Colonic mucosa (tissue), 4 donors: ENCODE data around the gene SNX14. TPM values are rescaled to one million over a fixed set of nuclear protein-coding genes. Genes with fewer than 3 reads are reported as not detected.

ENCODE experiments used
- DNase-seq: peaks from one replicate; pipeline ENCODE4 v3.0.0-alpha.2; 2020
- H3K27ac ChIP-seq: fragments of 200-600 bp; one replicate; pipeline ENCODE4 v1.8.0; 2021
- H3K27me3 ChIP-seq: fragments of 200-600 bp; one replicate; pipeline ENCODE4 v1.8.0; 2021
- H3K36me3 ChIP-seq: fragments of 200-600 bp; one replicate; pipeline ENCODE4 v1.8.0; 2021
- H3K4me1 ChIP-seq: fragments of 200-600 bp; one replicate; pipeline ENCODE4 v1.8.0; 2021; ENCODE audit warnings: mild to moderate bottlenecking
- H3K4me3 ChIP-seq: fragments of 200-600 bp; one replicate; pipeline ENCODE4 v1.8.0; 2021
- H3K9ac ChIP-seq, 2 donors: one replicate each; pipeline ENCODE4 v1.7.0; 2013; ENCODE audit warnings: control low read depth in 2 of 2, low read depth in 2 of 2, low read length in 2 of 2
- H3K9me3 ChIP-seq: fragments of 200-600 bp; one replicate; pipeline ENCODE4 v1.8.0; 2021
- intact Hi-C: fragments of 100-400 bp; cut with DNase I; formaldehyde crosslinking; loops from one replicate; pipeline ENCODE4 v1.14.1; 2022
- total RNA-seq, 2 donors: library from RNA; stranded (reverse); fragmentation: NEBNext Ultra II Directional in 1 of 2; extraction: Animal tissue kit (Norgen Biotek cat#: 25700) in 1 of 2; gene quantifications; one replicate each; pipeline ENCODE4 v1.2.1, GENCODE V29; 2021
- TF ChIP-seq, protein P1 (sequence below): fragments of 200-600 bp; IDR thresholded peaks from one replicate; pipeline ENCODE4 v1.8.0; 2022; ENCODE audit warnings: antibody characterized with exemption, mild to moderate bottlenecking
- donor health status: healthy.
- donor health status: DM: no; HTN: no; CAD: no.
- donor health status: DM: no; HTN: no; CAD: no.

SNX14 gene, protein sequence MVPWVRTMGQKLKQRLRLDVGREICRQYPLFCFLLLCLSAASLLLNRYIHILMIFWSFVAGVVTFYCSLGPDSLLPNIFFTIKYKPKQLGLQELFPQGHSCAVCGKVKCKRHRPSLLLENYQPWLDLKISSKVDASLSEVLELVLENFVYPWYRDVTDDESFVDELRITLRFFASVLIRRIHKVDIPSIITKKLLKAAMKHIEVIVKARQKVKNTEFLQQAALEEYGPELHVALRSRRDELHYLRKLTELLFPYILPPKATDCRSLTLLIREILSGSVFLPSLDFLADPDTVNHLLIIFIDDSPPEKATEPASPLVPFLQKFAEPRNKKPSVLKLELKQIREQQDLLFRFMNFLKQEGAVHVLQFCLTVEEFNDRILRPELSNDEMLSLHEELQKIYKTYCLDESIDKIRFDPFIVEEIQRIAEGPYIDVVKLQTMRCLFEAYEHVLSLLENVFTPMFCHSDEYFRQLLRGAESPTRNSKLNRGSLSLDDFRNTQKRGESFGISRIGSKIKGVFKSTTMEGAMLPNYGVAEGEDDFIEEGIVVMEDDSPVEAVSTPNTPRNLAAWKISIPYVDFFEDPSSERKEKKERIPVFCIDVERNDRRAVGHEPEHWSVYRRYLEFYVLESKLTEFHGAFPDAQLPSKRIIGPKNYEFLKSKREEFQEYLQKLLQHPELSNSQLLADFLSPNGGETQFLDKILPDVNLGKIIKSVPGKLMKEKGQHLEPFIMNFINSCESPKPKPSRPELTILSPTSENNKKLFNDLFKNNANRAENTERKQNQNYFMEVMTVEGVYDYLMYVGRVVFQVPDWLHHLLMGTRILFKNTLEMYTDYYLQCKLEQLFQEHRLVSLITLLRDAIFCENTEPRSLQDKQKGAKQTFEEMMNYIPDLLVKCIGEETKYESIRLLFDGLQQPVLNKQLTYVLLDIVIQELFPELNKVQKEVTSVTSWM
- 10 to 100 TPM; 52.5 to 80.6 TPM for total RNA-seq

DNA sequence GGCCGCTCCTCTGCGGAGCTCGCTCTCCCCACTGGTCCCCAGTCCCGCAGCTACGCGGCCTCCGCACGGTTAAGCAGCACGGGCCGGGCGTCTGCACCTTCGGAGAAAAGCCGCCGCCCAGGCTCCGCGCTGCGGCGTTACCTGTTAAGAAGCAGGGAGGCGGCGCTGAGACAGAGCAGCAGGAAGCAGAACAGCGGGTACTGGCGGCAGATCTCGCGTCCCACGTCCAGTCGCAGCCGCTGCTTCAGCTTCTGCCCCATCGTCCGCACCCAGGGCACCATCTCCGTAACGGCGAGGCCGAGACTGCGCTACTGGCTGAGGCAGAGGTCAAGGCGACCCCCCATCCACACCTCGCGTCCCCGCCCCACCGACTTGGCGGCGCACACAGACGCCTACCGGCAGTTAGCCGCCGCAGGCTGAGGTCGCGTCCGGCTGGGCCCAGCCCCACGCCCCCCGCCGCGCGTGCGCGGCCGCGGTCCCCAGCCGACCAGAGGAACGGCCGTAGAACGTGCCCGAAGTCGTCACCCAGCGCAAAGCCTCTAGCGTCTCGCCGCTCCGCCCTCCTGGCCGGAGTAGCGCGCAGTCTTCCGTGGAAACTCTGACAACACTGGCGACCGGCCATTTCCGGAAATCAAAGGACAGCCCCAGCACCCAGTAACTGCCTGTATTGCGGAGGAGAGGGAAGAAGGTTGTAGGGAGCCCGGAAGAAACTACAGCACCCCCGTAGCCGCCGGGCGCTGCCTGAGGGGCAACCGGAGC, at the start of gene SNX14:
TSS of gene SNX14 (minus strand) at position 421 of the 759 bp plus-strand sequence. CDS start at position 281, 140 bp downstream.
- peak; percentile 97 for DNase-seq
- TF ChIP-seq, protein P1, sequence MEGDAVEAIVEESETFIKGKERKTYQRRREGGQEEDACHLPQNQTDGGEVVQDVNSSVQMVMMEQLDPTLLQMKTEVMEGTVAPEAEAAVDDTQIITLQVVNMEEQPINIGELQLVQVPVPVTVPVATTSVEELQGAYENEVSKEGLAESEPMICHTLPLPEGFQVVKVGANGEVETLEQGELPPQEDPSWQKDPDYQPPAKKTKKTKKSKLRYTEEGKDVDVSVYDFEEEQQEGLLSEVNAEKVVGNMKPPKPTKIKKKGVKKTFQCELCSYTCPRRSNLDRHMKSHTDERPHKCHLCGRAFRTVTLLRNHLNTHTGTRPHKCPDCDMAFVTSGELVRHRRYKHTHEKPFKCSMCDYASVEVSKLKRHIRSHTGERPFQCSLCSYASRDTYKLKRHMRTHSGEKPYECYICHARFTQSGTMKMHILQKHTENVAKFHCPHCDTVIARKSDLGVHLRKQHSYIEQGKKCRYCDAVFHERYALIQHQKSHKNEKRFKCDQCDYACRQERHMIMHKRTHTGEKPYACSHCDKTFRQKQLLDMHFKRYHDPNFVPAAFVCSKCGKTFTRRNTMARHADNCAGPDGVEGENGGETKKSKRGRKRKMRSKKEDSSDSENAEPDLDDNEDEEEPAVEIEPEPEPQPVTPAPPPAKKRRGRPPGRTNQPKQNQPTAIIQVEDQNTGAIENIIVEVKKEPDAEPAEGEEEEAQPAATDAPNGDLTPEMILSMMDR = no peak
- H3K9ac ChIP-seq = peak within 1 kb of the TSS; percentile 95 to 96
- H3K9me3 ChIP-seq = no peaks in the 10 kb centered on the region
- peaks cover 8% of the 10 kb centered on the region for H3K4me1 ChIP-seq
- no peaks in the 10 kb centered on the region for H3K36me3 ChIP-seq
- H3K4me3 ChIP-seq = peak within 1 kb of the TSS; percentile 70
- H3K27me3 ChIP-seq = no peaks in the 10 kb centered on the region
- intact Hi-C loops = loop anchor here (5.0 kb wide), 1 partner anchor 84 kb away; no protein-coding TSS in a partner anchor
- peak within 1 kb of the TSS; percentile 100 for H3K27ac ChIP-seq

DNA sequence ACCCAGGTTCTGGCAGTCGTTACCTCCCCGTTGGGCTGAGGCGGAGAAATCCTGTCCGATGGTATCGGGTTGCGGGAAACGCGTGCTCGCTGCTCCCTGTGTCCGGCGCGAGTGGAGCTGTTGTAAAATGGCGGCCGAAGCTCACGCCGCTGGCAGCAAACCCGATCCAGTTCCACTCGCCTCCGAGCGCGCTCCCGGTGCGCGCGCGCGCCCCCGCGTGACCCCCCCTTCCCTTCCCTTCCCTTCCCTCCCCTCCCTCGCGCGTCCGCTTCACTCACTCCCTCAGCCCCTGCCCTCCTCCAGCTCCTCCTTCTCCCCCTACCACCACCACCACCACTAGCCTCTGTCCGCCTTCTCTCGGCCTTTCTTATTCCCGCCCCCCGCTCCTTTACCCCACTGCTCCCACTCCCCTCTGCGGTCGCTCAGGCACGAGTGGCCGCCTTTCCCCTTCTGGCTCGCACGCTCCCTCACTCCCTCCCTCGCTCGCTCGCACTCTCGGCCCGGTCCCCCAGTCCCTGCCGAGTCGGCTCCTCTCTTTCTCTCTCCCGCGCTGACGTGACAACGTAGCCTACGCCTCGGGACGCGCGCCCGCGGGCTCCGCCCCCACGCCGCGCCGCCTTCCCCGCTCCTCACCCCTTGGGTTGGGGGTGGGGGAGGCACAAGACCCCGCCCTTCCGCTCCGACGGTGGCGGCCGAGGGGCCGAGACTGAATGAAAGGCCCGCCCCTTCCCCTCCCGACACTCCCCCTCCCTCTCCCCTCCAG, 49.3 kb upstream of the SNX14 start, which contains the start of gene SYNCRIP:
TSS of gene SYNCRIP (minus strand) at position 113 of the 763 bp plus-strand sequence. CDS start 1,447 bp downstream, outside the sequence.
- DNase-seq = peak; percentile 99

DNA sequence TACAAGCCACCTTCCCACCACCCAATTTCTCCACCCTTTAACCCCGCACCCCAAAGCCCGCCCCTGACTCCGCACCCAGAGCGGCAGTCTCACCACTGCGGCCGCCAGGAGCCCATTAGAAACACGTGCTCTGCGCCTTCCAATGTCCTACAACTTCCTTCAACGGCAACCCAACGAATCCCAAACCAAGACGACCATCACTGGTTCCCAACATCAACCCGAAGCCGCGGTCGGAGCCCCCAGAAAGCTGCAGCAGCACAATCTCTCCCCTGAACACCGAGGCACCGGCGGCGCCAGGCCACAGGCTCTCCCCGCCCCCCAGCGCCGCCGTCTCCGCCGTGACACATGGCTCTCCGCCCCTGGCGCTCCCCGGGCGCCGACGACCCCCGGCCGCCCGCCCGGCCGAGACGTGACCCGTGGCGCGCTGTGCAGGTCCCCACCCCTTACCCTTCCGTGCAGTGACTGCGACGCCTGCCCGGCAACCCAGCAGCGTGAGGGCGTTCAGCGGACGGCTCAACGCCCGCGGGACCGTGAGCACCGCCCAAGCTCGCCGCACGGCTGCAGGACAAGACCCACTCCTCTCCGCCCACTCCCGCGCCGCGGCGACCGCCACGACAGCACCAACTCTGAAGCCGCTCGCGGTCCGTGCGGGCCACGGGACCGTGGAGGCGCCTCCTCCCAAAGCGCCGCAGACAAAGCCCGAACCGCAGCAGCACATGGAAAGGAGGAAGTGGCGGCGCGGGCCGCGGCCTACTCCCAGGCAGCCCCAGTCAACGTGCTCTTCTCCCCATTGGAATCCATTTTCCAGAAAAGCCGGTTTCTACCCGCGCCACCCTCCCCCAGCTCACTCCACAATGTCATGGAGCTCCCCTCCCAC, 48.5 kb upstream of the SNX14 start:
- peaks cover 14% of the 10 kb centered on the region for H3K4me1 ChIP-seq

More for the DNA sequence above, 49.3 kb upstream of the SNX14 start, which contains the start of gene SYNCRIP:
- TF ChIP-seq, protein P1 = no peak
- intact Hi-C loops = loop anchor here (2.0 to 5.0 kb wide), 2 partner anchors 36 to 46 kb away; no protein-coding TSS in a partner anchor
- H3K9ac ChIP-seq = peak within 1 kb of the TSS; percentile 95
- no peaks in the 10 kb centered on the region for H3K36me3 ChIP-seq
- peak within 1 kb of the TSS; percentile 96 for H3K4me3 ChIP-seq
- H3K27me3 ChIP-seq = no peaks in the 10 kb centered on the region
- no peaks in the 10 kb centered on the region for H3K9me3 ChIP-seq
- H3K4me1 ChIP-seq = peaks cover 10% of the 10 kb centered on the region
- peak within 1 kb of the TSS; percentile 98 for H3K27ac ChIP-seq

DNA sequence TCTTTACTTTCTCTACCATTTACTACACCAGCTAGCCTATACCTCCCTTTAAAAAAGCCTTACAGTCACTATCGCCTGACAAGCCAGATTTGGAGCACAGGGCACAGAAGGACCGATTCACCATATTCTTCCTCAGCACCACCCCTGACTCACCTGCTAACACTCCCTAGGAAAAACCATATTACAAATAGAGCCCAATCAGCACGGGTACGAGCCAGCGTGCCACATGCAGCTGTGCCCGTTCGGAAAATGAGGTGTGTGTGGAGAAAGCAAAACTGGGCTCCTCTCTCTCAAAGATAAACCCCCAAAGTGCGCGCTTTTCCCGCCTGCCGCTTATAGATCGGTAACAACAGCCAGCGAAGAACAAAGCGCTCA, 47.9 kb upstream of the SNX14 start:
- H3K9me3 ChIP-seq = no peaks in the 10 kb centered on the region
- H3K27me3 ChIP-seq = no peaks in the 10 kb centered on the region
- no peak for DNase-seq
- peaks cover 8% of the 10 kb centered on the region for H3K36me3 ChIP-seq
- intact Hi-C loops = loop anchor here (5.0 kb wide), 1 partner anchor 44 kb away; no protein-coding TSS in a partner anchor
- TF ChIP-seq, protein P1 = no peak
- H3K4me1 ChIP-seq = peaks cover 14% of the 10 kb centered on the region
- peak overlapping the region; percentile 98 for H3K27ac ChIP-seq
- H3K9ac ChIP-seq = peak overlapping the region; percentile 95
- H3K4me3 ChIP-seq = peak overlapping the region; percentile 96

More for the DNA sequence above, 48.5 kb upstream of the SNX14 start:
- intact Hi-C loops = loop anchor here (2.0 to 5.0 kb wide), 2 partner anchors 37 to 45 kb away; no protein-coding TSS in a partner anchor
- peak; percentile 69 for DNase-seq
- TF ChIP-seq, protein P1 = no peak
- peak overlapping the region; percentile 98 for H3K27ac ChIP-seq
- peaks cover 1% of the 10 kb centered on the region for H3K36me3 ChIP-seq
- H3K9ac ChIP-seq = peak overlapping the region; percentile 95
- H3K9me3 ChIP-seq = no peaks in the 10 kb centered on the region
- H3K27me3 ChIP-seq = no peaks in the 10 kb centered on the region
- H3K4me3 ChIP-seq = peak overlapping the region; percentile 96
